GM21390 (cell line): ENCODE results near the gene RMRP.

ENCODE experiments used
- ATAC-seq: cut with Tn5 transposase; IDR thresholded peaks from one replicate; pipeline ENCODE4 v1.9.1; 2021; ENCODE audit not compliant: unreplicated experiment

RMRP gene

DNA sequence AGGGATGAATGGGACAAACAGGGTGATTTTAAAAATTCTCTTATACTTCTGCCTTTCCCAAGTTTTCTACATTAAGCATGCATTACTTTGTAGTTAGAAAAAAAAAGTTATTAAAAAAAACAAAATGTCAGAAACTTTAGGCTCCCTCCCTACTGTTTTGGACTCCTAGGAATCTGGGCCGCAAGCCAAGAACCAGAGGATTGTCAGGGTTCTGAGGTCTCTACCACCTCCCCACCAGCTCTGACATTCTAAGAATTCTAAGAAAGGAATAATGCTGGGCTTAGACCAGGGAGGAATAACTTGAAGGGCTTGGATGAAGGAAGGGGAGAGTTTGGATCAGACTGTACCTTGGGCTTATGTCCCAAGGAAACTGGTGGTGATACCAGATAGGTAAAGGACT lies 8.2 kb upstream of the RMRP start:
- no peak for ATAC-seq

DNA sequence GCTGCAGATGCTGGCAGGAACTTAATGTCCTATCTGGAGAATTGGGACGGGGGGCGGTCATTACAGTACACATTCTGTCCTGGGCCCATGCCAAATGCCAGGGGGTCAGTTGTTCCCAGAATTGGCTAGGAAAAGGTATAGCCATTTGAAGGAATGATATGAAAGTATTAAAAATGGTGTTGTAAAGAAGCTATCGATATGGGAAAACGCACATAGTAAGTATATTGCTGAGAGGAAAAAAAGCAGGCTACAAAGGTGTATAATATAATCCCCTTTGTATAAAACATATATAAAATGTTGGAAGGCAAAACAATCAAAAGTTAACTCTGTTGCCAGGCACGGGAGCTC lies 7.6 kb upstream of the RMRP start:
- ATAC-seq = no peak

DNA sequence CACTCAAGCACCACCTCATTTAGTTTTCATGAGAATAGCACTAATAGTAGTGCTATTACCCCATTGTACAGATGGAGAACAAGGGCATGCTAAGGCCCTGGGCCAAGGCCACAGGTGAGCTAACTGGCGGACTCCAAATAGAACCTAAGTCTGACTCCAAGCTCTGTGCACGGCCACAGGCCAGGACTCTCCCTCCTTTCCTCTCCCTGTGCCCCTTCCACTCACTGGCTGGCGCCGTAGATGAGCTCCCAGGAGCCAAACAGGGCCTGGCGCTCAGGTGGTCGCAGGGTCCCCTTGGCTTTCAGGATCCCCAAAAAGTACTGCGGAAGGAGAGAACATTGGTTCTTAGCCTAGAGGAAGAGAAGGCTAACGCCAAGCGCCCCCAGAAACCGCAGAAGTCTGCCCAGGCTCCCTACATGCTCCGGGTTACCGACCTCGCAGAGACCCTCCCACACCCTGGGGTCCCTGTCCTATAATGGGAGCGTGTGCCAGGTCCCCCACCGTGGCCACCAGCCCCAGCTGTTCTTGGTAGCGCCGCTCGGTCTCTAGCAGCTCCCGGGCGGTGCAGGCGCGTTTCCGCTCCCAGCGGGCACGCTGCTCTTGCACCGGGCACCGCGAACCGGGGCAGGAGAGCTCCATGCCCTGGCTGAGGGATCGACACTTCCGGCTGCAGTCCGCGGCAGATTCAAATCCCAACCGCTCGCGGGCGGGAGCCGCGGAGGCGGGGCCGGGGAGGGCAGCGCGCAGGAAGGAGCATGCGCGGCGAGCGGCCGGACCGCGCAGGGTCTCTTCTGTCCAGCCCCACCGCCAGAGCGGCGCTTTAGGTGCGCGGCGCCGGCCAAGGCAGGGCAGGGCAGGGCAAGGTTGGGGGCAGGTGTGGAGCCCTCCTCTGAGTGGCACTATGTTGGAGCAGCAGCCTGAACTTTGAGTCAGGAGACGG lies 7.0 kb upstream of the RMRP start, which contains the start of gene ARHGEF39:
ARHGEF39 (minus strand) TSS at position 665 of the 940 bp plus-strand sequence; CDS start at position 639, 26 bp downstream.
- peak; percentile 78 for ATAC-seq

DNA sequence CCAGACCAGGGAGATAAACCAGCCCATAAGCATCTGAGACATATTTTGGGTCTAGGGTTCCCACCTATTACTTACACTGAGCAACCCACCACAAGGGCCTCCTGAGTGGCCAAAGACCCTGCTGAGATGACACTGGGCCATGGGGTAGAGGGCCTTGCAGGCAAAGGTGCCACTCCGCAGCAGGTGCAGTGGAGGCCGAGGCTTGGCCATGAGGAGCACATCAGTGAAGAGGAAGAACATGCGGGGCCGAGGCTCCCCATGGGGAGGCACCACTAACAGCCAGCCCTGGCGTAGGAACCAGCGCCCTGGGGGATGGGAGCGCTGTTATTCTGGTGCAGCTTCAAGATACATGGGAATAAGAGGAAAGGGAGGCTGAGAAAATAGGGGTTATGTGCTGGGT lies 4.6 kb upstream of the RMRP start:
- ATAC-seq = no peak

DNA sequence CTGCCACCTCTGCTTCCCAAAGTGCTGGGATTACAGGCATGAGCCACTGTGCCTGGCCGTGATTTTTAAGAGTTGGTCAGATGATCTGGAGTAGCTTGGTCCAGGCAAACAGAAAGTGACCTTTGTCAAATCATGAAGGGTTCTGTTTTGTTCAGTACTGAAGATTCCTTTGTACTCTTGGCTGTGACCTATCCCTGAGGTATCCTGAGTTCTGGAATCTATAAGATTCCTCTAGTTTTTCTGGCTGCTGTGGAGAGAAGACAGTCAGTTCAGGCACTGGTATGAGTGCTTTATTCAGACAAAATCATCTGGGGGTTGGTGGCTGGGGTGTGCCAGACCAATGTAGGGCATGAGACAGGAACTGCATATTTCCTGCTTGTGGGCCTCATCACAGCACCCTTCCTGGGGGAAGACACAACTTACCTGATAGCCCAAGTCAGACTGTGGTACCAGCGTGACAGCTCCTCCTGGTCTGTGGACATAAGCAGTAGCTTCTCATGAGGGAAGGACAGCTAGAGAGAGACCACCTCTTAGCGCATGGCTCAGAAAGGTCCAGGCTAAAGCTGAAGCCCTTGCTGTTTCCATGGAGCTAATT lies 4.0 kb upstream of the RMRP start:
- ATAC-seq = no peak

DNA sequence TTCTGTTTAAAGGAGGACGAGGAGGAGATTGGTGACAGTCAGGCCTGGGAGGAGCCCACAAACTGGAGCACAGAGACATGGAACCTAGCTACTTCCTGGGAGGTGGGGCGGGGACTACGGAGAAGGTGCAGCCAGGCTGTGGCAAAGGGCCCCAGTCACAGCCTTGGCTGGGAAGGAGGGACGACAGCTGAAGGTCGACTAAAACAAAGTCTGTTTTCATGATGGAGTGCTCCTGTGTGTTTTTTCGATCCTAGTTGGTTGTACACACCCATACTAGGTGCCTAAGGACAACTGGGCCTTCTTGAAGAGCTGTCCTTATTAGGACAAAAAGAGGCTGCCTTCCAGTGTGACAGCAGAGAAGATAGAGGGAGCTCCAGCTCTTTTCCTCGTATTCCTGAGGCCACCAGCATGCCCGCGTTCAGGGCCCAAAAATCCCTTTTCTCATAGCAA lies 3.2 kb upstream of the RMRP start:
- no peak for ATAC-seq

DNA sequence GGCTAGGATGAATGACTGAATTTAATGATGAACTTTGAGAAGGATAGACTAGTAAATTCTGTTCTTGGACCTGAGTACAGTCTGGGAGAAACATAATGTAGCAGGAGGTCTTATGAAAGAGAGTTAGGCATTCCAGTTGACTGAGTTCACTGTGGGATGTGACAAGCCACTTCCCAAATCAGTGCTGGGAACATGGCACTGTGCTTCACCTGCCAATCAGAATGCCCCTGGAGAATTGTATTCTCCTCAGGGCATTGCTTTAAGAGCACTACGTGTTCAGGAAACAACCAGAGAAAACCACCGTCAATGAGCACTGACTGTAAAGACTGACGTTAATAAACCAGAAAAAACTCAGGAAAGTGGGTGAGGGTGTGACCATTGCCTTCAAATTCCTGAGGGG lies 1.5 kb upstream of the RMRP start:
- no peak for ATAC-seq

DNA sequence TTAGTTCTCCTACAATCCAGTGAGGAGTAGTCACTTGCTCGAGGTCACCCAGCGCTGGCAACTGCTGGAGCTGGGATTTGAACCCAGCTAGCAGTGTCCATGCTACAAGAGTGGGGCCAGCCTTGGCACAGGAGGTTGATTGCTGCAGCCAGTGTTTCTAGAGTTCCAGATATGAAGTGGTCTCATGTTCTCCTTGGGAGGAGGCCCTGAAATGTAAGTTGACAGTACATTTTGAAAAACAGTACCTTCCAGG lies 1.1 kb upstream of the RMRP start:
- no peak for ATAC-seq

DNA sequence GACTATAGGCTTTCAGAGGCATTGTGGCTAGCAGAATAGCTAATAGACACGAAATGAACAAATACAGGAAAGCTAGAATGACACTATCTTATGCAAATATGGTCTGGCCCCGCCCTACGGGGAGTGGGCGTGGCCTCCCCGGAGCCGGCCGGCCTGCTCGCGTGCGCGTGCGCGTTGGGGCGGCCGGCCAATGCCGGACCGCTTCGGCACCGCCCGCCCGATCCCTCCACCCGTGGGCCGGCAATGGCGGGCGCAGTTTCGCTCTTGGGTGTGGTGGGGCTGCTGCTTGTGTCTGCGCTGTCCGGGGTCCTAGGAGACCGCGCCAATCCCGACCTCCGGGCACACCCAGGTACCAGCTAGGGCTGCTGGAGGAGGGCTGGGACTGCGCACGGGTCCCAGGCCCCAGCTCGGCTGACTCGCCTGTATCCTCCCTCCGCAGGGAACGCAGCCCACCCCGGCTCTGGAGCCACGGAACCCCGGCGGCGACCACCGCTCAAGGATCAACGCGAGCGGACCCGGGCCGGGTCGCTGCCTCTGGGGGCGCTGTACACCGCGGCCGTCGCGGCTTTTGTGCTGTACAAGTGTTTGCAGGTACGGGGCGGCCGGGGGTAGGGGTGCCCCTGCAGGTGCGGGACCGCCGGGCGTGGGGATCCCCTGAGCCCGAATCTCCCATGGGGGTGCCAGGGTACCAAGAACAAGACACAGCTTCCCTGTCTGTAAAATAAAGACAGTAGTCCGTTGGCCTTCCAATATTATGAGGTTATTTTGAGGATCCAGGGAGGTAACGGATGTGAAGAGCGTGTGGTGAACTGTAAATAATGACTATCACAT lies 533 bp upstream of the RMRP start, which contains the start of gene CCDC107:
CCDC107 (plus strand) TSS at position 156 of the 831 bp plus-strand sequence; CDS start at position 244, 88 bp downstream.
- ATAC-seq = peak; percentile 57

DNA sequence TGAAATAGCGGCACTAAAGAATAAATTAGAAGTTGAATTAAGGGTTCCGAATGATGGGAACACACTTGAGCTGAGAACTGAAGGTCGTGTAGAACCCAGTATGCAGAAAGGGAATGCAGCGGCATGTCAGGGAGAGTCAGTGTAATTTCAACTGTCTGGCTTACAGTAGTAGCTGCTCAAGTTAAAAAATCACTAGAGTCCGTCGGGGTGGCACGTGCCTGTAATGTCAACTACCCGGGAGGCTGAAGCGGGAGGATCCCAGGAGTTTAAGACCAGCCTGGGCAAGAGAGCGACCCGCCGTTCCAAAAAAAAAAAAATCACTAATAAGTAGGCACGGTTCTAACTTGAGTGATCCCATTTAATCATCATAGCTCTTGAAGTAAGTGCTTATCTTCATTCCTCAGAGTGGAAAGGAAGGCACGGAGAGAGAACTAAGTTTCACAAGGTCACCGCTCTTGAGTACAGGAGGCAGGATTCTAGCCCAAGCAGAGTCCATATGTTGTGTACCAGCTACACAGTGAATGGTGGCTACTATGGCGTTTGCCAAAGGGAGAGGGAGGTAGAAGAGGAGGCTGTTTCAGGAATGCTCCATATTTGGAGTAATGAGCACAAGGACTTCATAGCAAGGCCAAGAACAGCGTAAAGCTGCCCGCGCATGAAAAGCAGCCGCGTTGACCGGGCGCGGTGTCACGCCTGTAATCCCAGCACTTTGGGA lies 831 bp downstream of the RMRP start:
- no peak for ATAC-seq

DNA sequence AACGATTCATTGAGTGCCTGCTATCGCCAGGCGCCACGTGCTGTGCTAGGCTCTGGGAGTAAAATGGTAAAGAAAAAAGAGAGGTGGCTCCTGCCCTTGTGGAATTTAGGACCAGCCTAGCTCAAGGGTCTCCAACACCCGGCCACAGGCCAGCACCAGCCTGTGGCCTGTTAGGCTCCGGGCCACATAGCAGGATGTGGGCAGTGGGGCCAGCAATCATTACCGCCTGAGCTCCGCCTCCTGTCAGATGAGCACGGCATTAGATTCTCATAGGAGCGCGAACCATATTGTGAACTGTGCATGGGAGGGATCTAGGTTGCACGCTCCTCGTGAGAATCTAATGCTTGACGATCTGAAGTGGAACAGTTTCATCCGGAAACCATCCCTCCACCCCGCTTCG lies 1.5 kb downstream of the RMRP start:
- no peak for ATAC-seq

DNA sequence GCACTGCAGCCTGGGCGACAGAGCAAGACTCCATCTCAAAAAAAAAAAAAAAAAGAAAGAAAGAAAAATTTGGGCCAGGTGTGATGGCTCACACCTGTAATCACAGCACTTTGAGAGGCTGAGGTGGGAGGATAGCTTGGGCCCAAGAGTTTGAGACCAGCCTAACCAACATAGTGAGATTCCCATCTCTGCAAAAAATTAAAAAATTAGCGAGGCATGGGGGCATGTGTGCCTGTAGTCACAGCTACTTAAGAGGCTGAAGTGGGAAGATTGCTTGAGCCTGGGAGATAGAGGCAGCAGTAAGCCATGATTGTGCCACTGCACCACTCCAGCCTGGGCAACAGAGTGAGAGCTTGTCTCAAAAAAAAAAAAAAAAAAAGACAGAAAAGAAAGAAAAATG lies 4.2 kb downstream of the RMRP start:
- ATAC-seq = no peak

DNA sequence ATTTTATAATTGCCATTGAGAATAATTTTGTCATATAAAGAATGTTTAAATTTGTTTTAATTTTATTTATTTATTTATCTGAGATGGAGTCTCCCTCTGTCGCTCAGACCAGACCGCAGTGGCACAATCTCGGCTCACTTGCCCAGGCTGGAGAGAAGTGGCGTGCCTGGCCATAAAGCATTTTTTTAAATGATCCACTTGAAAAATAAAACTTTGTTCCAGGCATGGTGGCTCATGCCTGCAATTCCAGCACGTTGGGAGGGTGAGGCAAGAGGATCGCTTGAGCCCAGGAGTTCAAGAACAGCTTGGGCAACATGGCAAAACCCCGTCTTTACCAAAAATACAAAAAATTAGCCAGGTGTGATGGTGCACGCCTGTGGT lies 5.0 kb downstream of the RMRP start:
- ATAC-seq = no peak

DNA sequence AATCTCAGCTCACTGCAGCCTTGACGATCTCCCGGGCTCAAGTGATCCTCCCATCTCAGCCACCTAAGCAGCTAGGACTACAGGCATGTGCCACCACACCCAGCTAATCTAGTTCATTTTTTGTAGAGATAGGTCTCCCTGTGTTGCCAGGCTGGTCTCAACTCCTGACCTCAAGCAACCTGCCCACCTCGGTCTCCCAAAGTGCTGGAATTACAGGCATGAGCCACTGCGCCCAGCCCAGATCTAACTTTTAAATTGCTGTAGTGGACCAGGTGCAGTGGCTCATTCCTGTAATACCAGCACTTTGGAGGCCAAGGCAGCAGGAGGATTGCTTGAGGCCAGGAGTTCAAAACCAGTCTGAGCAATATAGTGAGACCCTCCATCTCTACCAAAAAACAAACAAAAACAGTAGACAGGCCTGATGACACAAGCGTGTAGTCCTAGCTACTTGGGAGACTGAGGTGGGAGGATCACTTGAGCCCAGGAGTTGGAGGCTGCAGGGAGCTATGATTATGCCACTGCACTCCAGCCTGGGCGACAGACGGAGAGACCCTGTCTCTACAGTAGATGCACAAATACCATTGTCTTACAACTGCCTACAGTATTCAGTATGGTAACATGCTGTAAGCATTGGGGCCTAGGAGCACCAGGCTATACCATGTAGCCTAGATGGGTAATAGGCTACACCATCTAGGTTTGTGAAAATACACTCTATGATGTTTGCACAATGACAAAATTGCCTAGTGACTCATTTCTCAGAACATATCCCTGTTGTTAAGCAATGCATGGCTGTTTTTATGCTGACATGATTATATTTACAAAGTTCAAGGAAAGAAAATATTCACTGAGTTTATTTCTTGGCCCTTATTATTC lies 5.6 kb downstream of the RMRP start:
- ATAC-seq = no peak

DNA sequence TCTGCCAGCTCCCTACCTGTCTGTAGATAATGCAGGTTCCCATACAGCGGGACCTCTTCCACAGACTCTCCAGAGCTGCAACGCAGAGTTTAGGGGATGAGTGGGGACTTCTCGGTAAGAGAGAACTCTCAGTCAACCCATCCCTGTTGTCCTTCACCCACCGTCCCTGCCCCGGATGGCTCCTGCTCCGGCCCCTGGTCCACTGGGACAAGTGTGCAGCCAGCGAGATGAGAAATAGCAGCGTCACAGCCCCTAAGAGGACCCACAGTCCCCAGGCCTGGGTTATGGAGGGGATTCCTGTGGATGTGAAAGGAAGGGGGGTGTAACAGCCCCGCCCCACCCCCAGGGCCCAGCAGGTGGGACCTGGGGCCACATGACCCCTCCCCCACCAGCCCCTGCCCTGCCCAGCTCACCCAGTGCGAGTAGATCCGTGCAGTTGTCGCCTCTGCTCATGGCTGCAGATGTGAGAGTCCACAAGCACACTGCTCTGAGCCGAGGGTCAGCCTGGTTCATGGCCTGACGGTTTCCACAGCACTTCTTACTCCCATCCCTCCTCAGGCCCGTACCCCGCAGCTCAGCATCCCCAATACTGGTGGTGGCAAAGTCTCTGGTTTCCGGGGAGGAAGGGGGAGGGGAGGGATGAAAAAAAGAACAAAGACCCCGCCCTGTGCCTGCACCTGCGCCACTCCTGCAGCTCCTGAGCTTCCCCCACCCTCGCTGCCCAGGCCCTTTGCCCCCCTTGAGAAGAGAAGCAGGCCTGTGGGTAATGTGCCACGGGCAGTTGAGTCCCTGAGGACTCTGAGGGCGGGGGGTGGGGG lies 7.3 kb downstream of the RMRP start, which contains the start of gene SIT1:
SIT1 (minus strand) TSS at position 591 of the 818 bp plus-strand sequence; CDS start at position 513, 78 bp downstream.
- ATAC-seq = no peak

DNA sequence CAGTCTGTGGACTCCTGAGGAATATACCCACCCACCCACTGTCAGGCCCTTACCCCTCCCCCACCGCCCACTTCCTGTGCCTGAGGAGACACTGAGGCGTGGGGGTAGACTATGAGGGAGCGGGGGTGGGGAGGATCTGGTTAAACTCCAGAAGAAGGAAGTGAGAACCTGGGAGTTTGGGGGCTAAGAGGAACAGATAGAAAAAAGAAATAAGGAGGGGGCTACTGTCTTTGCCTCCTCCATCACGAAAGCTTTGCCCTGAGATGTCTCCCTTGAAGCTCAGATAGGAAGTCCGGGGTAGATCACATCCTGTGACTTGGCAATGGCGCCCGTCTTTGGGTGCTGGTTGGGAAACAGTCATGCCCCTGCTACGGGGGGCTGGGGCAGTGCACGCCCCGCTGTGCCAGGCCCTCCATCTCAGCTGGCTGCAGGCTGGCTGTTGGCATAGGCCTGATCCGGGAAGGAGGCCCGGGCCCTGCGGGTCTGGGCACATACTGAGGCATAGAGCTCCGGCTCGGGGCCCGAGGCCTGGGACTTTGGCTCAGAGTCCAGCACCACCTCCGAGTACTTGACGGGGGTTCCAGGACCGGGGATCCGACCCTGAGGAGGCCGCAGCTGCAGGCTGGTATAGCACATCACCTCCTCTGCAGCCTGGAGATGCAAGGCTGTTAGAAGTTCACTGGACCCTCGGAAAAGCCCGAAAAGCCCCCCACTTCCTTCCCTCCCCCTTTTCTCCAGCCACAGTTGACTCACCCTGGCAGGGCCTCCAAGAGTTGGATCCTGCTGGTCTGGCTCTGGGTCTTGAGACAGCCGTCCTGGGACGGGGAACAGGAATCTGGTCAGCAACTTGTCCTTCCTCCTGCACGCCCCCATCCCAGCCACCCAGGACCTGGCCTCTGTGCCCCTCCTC lies 8.1 kb downstream of the RMRP start:
- no peak for ATAC-seq

DNA sequence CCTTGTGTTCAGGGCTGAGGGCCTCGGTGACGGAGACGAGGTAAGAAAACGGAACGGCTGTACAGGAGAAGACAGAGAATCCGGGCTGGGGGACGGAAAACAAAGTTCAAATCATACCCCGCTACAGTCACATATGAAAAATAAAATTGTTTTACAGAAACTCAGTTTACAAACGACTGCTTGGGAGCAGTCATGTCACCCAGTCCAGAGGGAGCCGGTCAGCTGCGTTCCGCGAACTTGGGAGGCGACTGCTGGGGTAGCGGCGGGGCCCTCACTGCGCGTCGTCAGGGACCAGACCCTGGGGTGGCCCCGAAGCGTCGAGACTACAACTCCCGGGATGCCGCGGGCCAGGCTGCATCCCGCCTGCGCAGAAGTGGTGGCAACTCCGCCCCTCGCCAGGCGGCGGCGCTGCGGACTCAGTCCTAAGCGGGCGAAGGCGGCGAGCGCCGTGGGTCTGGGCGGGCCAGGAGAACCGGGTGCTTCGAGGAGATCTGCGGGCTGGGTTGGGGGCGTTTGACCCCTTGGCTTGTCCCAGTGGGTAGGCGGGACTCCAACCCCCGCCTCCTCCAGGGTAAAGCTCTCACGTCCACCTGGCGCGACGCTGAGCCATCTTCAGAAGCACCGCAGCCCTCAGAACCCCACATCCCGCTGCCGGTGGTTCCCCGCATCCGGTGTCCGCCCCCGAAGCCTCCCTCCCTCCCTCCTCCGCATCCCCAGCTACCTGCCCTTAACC lies 11.1 kb downstream of the RMRP start:
- ATAC-seq = peak; percentile 86
